B cell (primary cell): Measurements from ENCODE around the gene PHRF1.

ENCODE experiments used
- CTCF ChIP-seq: fragments of 200-600 bp; IDR thresholded peaks from one replicate; pipeline ENCODE4 v1.8.0; 2022; ENCODE audit warnings: antibody characterized with exemption, mild to moderate bottlenecking
- EZH2 ChIP-seq: IDR thresholded peaks from 2 replicates; pipeline ENCODE4 v1.6.1; 2012; ENCODE audit warnings: borderline replicate concordance, low read depth, mild to moderate bottlenecking, moderate library complexity, low read length; ENCODE audit not compliant: insufficient read depth, poor library complexity, severe bottlenecking

DNA sequence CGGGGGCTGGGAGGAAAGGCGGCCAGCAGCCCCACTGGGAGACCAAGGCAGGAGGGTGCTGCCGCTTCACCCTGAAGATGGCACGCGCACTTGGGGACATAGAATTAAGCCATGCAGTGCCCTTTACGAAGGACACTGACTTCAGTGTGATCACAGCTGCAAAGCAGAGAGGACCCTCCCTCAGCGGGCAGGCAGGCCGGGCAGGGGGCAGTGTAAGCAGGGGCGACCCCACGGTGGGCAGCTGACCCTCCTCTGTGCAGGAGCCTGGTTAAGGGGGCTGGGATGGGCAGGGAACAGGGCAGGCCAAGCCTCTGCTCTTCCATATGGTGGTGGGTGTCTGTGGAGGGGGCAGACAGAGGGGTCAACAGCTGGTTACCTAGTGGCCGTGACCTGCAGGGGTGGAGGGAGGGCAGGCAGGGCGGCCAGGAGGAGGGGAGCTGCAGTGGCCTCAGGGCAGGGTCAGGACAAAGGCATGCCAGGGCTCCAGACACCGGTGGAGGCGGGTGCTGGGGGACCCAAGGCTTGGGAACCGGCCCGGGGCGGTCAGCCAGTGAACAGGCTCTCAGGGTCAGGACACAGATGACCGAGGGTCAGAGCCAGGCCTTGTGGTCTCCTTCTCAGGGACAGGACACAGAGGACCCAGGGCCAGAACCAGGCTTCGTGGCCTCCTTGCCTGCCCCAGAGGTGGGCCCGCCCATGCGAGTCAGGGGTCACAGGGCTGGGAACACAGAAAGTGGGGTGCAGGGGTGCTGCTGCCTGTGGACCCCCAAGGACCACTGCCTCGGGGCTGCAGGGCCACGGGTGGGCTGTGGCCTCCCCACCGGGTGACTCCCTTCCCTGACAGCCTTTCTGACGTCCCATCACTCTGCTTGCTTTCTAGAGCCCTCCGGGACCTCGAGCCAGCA is 22.9 kb upstream of the PHRF1 start:
- no peak for TF ChIP-seq CTCF
- TF ChIP-seq EZH2, result no peak
